Activated B cell treated with CpG ODN at 0.5 μM for 24 hours (primary cell): ENCODE measurements around the gene WASF3. TPM values are rescaled to one million over a fixed set of nuclear protein-coding genes. Genes with fewer than 3 reads are reported as not detected.

Experiments
- ATAC-seq: fragments of 200-7000 bp; cut with Tn5 transposase; one replicate; pipeline ENCODE4 v1.10.0; 2021; ENCODE audit warnings: low read depth, mild to moderate bottlenecking, moderate library complexity
- CTCF ChIA-PET: fragments of 350-600 bp; sonication (Branson Sonifier 250); formaldehyde crosslinking; loops from one replicate; lab custom pipeline; 2021; ENCODE audit warnings: antibody characterized with exemption; lab: Charles Lee
- POLR2A ChIA-PET: fragments of 350-600 bp; sonication (Branson Sonifier 250); formaldehyde crosslinking; loops from one replicate; lab custom pipeline; 2021; ENCODE audit warnings: antibody characterized with exemption; lab: Charles Lee
- DNase-seq: peaks from one replicate; pipeline ENCODE4 v3.0.0; 2022
- H3K27ac Mint-ChIP-seq: one replicate; pipeline ENCODE4 v1.8.0; 2020; ENCODE audit warnings: mixed read lengths
- H3K27me3 Mint-ChIP-seq: one replicate; pipeline ENCODE4 v1.8.0; 2021; ENCODE audit warnings: mixed read lengths
- H3K36me3 Mint-ChIP-seq: one replicate; pipeline ENCODE4 v1.8.0; 2021; ENCODE audit warnings: low read depth, mixed read lengths
- H3K4me1 Mint-ChIP-seq: one replicate; pipeline ENCODE4 v1.8.0; 2021; ENCODE audit warnings: mixed read lengths
- H3K4me3 Mint-ChIP-seq: one replicate; pipeline ENCODE4 v1.8.0; 2020; ENCODE audit warnings: mild to moderate bottlenecking, mixed read lengths
- H3K9me3 Mint-ChIP-seq: one replicate; pipeline ENCODE4 v1.8.0; 2020; ENCODE audit warnings: mixed read lengths
- CTCF ChIP-seq: fragments of 200-600 bp; IDR thresholded peaks from one replicate; pipeline ENCODE4 v1.8.0; 2022; ENCODE audit warnings: antibody characterized with exemption, mild to moderate bottlenecking
- intact Hi-C: fragments of 100-400 bp; cut with micrococcal nuclease; formaldehyde crosslinking; loops from one replicate; pipeline ENCODE4 v1.15.1; 2024
- total RNA-seq: library from RNA; stranded (reverse); gene quantifications from 2 replicates; pipeline ENCODE4 v1.2.3, GENCODE V29; 2022

WASF3 gene
- total RNA-seq, 1 donor from 2014 or later: 0.35 TPM

GRCh38 chr13:26526702-26527216 is 30.7 kb upstream of the WASF3 start:
- intact Hi-C loops: no loop called here
- ChIA-PET POLR2A (no interaction called here), CTCF (no interaction called here)
- peaks cover 7% of the 10 kb centered on the region for H3K27me3 Mint-ChIP-seq
- no peaks in the 10 kb centered on the region for H3K9me3 Mint-ChIP-seq
- H3K4me3 Mint-ChIP-seq: no peak overlapping the region
- H3K36me3 Mint-ChIP-seq: no peaks in the 10 kb centered on the region
- DNase-seq (no peak), ATAC-seq (no peak)
- no peaks in the 10 kb centered on the region for H3K4me1 Mint-ChIP-seq
- no peak for TF ChIP-seq CTCF
- no peak overlapping the region for H3K27ac Mint-ChIP-seq

GRCh38 chr13:26528527-26528926 is 29.0 kb upstream of the WASF3 start:
- Mint-ChIP-seq H3K4me1 (no peaks in the 10 kb centered on the region), H3K27me3 (peaks cover 4% of the 10 kb centered on the region), H3K27ac (no peak overlapping the region), H3K9me3 (no peaks in the 10 kb centered on the region), H3K36me3 (no peaks in the 10 kb centered on the region), H3K4me3 (no peak overlapping the region)
- TF ChIP-seq CTCF: no peak
- ChIA-PET CTCF (no interaction called here), POLR2A (no interaction called here)
- DNase-seq (no peak), ATAC-seq (no peak)
- intact Hi-C loops: no loop called here

- H3K4me1 Mint-ChIP-seq: no peaks in the 10 kb centered on the region
- H3K9me3 Mint-ChIP-seq: no peaks in the 10 kb centered on the region
- H3K27ac Mint-ChIP-seq: no peak overlapping the region
- intact Hi-C loops: no loop called here
- no peak for DNase-seq
- ATAC-seq: no peak
- peaks cover 4% of the 10 kb centered on the region for H3K27me3 Mint-ChIP-seq
- no peak overlapping the region for H3K4me3 Mint-ChIP-seq
- POLR2A ChIA-PET: no interaction called here
- CTCF ChIA-PET: no interaction called here
- H3K36me3 Mint-ChIP-seq: no peaks in the 10 kb centered on the region
- TF ChIP-seq CTCF: no peak
Observed at GRCh38 chr13:26529441-26529840, 28.0 kb upstream of the WASF3 start.

GRCh38 chr13:26531742-26532141 is 25.7 kb upstream of the WASF3 start:
- DNase-seq (no peak), ATAC-seq (no peak)
- H3K9me3 Mint-ChIP-seq: no peaks in the 10 kb centered on the region
- ChIA-PET POLR2A (no interaction called here), CTCF (no interaction called here)
- no peaks in the 10 kb centered on the region for H3K4me1 Mint-ChIP-seq
- H3K4me3 Mint-ChIP-seq: no peak overlapping the region
- intact Hi-C loops: no loop called here
- H3K27me3 Mint-ChIP-seq: peaks cover 2% of the 10 kb centered on the region
- no peak overlapping the region for H3K27ac Mint-ChIP-seq
- H3K36me3 Mint-ChIP-seq: no peaks in the 10 kb centered on the region
- TF ChIP-seq CTCF: no peak

- ChIA-PET POLR2A (no interaction called here), CTCF (no interaction called here)
- peaks cover 3% of the 10 kb centered on the region for H3K9me3 Mint-ChIP-seq
- H3K4me3 Mint-ChIP-seq: no peak overlapping the region
- TF ChIP-seq CTCF: no peak
- intact Hi-C loops: no loop called here
- no peak overlapping the region for H3K27ac Mint-ChIP-seq
- no peaks in the 10 kb centered on the region for H3K4me1 Mint-ChIP-seq
- no peaks in the 10 kb centered on the region for H3K27me3 Mint-ChIP-seq
- H3K36me3 Mint-ChIP-seq: no peaks in the 10 kb centered on the region
- ATAC-seq: no peak
- no peak for DNase-seq
Observed at GRCh38 chr13:26534036-26534726, 23.3 kb upstream of the WASF3 start.
